HUES48 (cell line): ENCODE data around the gene AKR1D1.

Source experiments
- H3K27ac ChIP-seq: one replicate; pipeline ENCODE4 v1.7.0; 2013; ENCODE audit warnings: low read depth, low read length, inconsistent platforms
- H3K27me3 ChIP-seq: 2 replicates; pipeline ENCODE4 v1.6.1; 2013; ENCODE audit warnings: mild to moderate bottlenecking, low read length; ENCODE audit not compliant: control insufficient read depth, insufficient read depth
- H3K36me3 ChIP-seq: 2 replicates; pipeline ENCODE4 v1.6.1; 2013; ENCODE audit warnings: low read length; ENCODE audit not compliant: control insufficient read depth, insufficient read depth
- H3K4me1 ChIP-seq: 2 replicates; pipeline ENCODE4 v1.6.1; 2013; ENCODE audit warnings: mild to moderate bottlenecking, low read length; ENCODE audit not compliant: control insufficient read depth, insufficient read depth
- H3K4me3 ChIP-seq: 2 replicates; pipeline ENCODE4 v1.5.1; 2013; ENCODE audit warnings: mild to moderate bottlenecking, low read depth, low read length
- H3K9ac ChIP-seq: 2 replicates; pipeline ENCODE4 v1.6.1; 2013; ENCODE audit warnings: mild to moderate bottlenecking, low read depth, low read length, moderate library complexity
- H3K9me3 ChIP-seq: 2 replicates; pipeline ENCODE4 v1.6.1; 2013; ENCODE audit warnings: low read length; ENCODE audit not compliant: control insufficient read depth, insufficient read depth

The AKR1D1 gene

GRCh38 chr7:138164804-138165203, 88.5 kb downstream of the AKR1D1 start:
- peaks cover 40% of the 10 kb centered on the region for H3K4me1 ChIP-seq

GRCh38 chr7:138166681-138167080, 90.4 kb downstream of the AKR1D1 start:
- H3K36me3 ChIP-seq = peaks cover 3% of the 10 kb centered on the region; the same call in 1 of the 2 replicates
- peaks cover 25% of the 10 kb centered on the region for H3K9me3 ChIP-seq
- peaks cover 52% of the 10 kb centered on the region for H3K4me1 ChIP-seq
- no peak overlapping the region for H3K4me3 ChIP-seq
- H3K9ac ChIP-seq = peak overlapping the region; percentile 0; the same call in 1 of the 2 replicates
- H3K27ac ChIP-seq = peak overlapping the region; percentile 98
- H3K27me3 ChIP-seq = no peaks in the 10 kb centered on the region

More at GRCh38 chr7:138164804-138165203, 88.5 kb downstream of the AKR1D1 start:
- no peaks in the 10 kb centered on the region for H3K27me3 ChIP-seq
- peaks cover 3% of the 10 kb centered on the region; the same call in 1 of the 2 replicates for H3K36me3 ChIP-seq
- H3K27ac ChIP-seq = no peak overlapping the region
- peaks cover 25% of the 10 kb centered on the region for H3K9me3 ChIP-seq
- no peak overlapping the region for H3K9ac ChIP-seq
- H3K4me3 ChIP-seq = no peak overlapping the region

- Histone ChIP-seq H3K4me1 (peaks cover 48% of the 10 kb centered on the region), H3K27me3 (no peaks in the 10 kb centered on the region), H3K27ac (peak overlapping the region; percentile 98), H3K36me3 (peaks cover 3% of the 10 kb centered on the region; the same call in 1 of the 2 replicates), H3K9ac (peak overlapping the region; percentile 0; the same call in 1 of the 2 replicates), H3K4me3 (no peak overlapping the region), H3K9me3 (peaks cover 25% of the 10 kb centered on the region)
Observed at GRCh38 chr7:138167222-138167621, 91.0 kb downstream of the AKR1D1 start.

- peak overlapping the region; percentile 60; the same call in 1 of the 2 replicates for H3K9ac ChIP-seq
Observed at GRCh38 chr7:138167869-138168296, 91.6 kb downstream of the AKR1D1 start.

More at GRCh38 chr7:138167869-138168296, 91.6 kb downstream of the AKR1D1 start:
- peak overlapping the region; percentile 98 for H3K27ac ChIP-seq
- peaks cover 48% of the 10 kb centered on the region for H3K4me1 ChIP-seq
- H3K9me3 ChIP-seq = peaks cover 25% of the 10 kb centered on the region
- no peaks in the 10 kb centered on the region for H3K27me3 ChIP-seq
- peaks cover 3% of the 10 kb centered on the region; the same call in 1 of the 2 replicates for H3K36me3 ChIP-seq
- 0 out of 2 replicates have a peak overlapping the region, but pooled peaks have one; percentile 32 for H3K4me3 ChIP-seq
